GM18517 (cell line): ENCODE results near the gene ARRDC1.
"Not testable (repeated sequence)": the region's sequence is repeated elsewhere in the genome, so short reads cannot be mapped to it uniquely, and the experiment has no call there.

Source experiments
- ATAC-seq: cut with Tn5 transposase; IDR thresholded peaks from one replicate; pipeline ENCODE4 v1.9.1; 2021; ENCODE audit warnings: mild to moderate bottlenecking, moderate library complexity; ENCODE audit not compliant: unreplicated experiment

ARRDC1 gene

GRCh38 chr9:137605121-137606004 lies at the start of gene ARRDC1:
Gene ARRDC1 (plus strand): TSS chr9:137605686. CDS start chr9:137605718, 32 bp downstream.
- peak; percentile 54 for ATAC-seq

- no peak for ATAC-seq
These were observed 49.2 kb upstream of the ARRDC1 start for GRCh38 chr9:137556069-137556838.

GRCh38 chr9:137558127-137558526 lies 47.4 kb upstream of the ARRDC1 start:
- no peak for ATAC-seq

GRCh38 chr9:137564134-137564533 lies 41.4 kb upstream of the ARRDC1 start:
- ATAC-seq: no peak

- no peak for ATAC-seq
These were observed 40.6 kb upstream of the ARRDC1 start for GRCh38 chr9:137564817-137565411.

- not testable (repeated sequence) for ATAC-seq
These were observed 37.0 kb upstream of the ARRDC1 start for GRCh38 chr9:137568445-137568844.

- ATAC-seq: no peak
These were observed 35.8 kb upstream of the ARRDC1 start for GRCh38 chr9:137569609-137570203.

- ATAC-seq: no peak
These were observed 34.9 kb upstream of the ARRDC1 start for GRCh38 chr9:137570566-137570965.

- ATAC-seq: no peak
These were observed 31.3 kb upstream of the ARRDC1 start for GRCh38 chr9:137574192-137574591.

GRCh38 chr9:137575364-137575715 lies 30.1 kb upstream of the ARRDC1 start:
- ATAC-seq: no peak

GRCh38 chr9:137575716-137576411 lies 29.6 kb upstream of the ARRDC1 start:
- ATAC-seq: no peak

- ATAC-seq: peak; percentile 83
These were observed 26.8 kb upstream of the ARRDC1 start, which contains the start of gene DPH7 for GRCh38 chr9:137578518-137579258. Gene DPH7 (minus strand): TSS chr9:137578925. CDS start chr9:137578777, 148 bp downstream.

- ATAC-seq: no peak
These were observed 26.3 kb upstream of the ARRDC1 start for GRCh38 chr9:137579259-137579604.

GRCh38 chr9:137580209-137580953 lies 25.1 kb upstream of the ARRDC1 start:
- ATAC-seq: no peak

- no peak for ATAC-seq
These were observed 24.5 kb upstream of the ARRDC1 start for GRCh38 chr9:137580954-137581322.

- ATAC-seq: no peak
These were observed 23.9 kb upstream of the ARRDC1 start for GRCh38 chr9:137581361-137582285.

- no peak for ATAC-seq
These were observed 23.1 kb upstream of the ARRDC1 start for GRCh38 chr9:137582286-137582860.

- ATAC-seq: no peak
These were observed 22.1 kb upstream of the ARRDC1 start for GRCh38 chr9:137583347-137583746.
